ENCODE results near the gene SYPL2. TPM values are rescaled to one million over a fixed set of nuclear protein-coding genes. Genes with fewer than 3 reads are reported as not detected.

SYPL2 gene
- total and polyA plus RNA-seq, 2 of the 8 experiments (the other 6 are each of a cell fraction or from before 2014, with no cell fraction given) = 1.5 TPM

DNA sequence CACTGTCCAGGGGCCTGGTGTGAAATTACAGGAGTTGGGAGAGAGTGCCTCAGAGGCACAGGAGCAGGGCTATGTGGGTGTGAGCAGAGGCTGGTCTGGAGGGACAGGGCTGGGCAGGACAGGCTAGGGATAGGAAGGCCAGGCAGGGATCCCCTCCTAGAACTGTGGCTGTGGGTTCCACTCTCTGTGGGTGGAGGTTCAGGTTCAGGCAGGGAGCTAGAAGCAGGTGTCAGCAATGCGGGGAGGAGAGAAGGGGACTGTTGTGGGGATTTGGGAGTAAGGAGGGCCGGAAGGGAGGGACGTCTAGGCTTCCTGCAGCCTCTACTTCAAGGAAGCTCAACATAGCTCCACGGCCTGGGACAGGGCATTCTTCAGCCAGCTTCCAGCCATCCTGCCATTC is 65.0 kb downstream of the SYPL2 start:
- Histone ChIP-seq H2BK20ac (ENCODE audit: low read length) (no peak overlapping the region), H4K20me1 (replicated peaks in 1 of 2; ENCODE audit: control insufficient read depth in 1 of 2, insufficient read depth in 2 of 2, low read length in 2 of 2) (no peaks in the 10 kb centered on the region), H2BK15ac (ENCODE audit: low read length) (no peak overlapping the region), H4K8ac (ENCODE audit: extremely low read depth, insufficient read depth, low read length) (peak overlapping the region; percentile 7; the same call in 1 of the 2 replicates), H3K18ac (ENCODE audit: extremely low read depth, low read length) (no peak overlapping the region), H3K4ac (replicated peaks; ENCODE audit: insufficient read length, low read depth, low read length) (no peak overlapping the region), H3K23me2 (ENCODE audit: low read depth, low read length) (no peaks in the 10 kb centered on the region; the same call in 1 of the 2 replicates), H3K4me3 (ENCODE audit: extremely low read depth in 1 of 4, insufficient read depth in 2 of 4, low read depth in 3 of 4, low read length in 4 of 4) (no peak overlapping the region), H3K79me1 (ENCODE audit: low read depth, low read length) (no peaks in the 10 kb centered on the region), H4K91ac (replicated peaks; ENCODE audit: insufficient read length, low read length) (no peak overlapping the region), H3K56ac (replicated peaks; ENCODE audit: insufficient read length, low read depth, low read length) (no peak overlapping the region), H3K4me2 (ENCODE audit: insufficient read depth in 1 of 2, low read depth in 2 of 2, low read length in 2 of 2) (no peak overlapping the region), H2AK5ac (ENCODE audit: low read depth, low read length) (no peak overlapping the region), H4K5ac (ENCODE audit: insufficient read length, low read depth, low read length) (no peak overlapping the region), H3K27me3 (replicated peaks in 1 of 4; ENCODE audit: control insufficient read depth in 3 of 4, extremely low read depth in 1 of 4, insufficient read depth in 3 of 4, low read length in 3 of 4) (no peaks in the 10 kb centered on the region), H3K23ac (ENCODE audit: insufficient read length) (no peak overlapping the region), H2BK120ac (replicated peaks; ENCODE audit: low read depth, low read length) (no peak overlapping the region), H3K14ac (ENCODE audit: insufficient read length) (no peak overlapping the region), H3K27ac (ENCODE audit: low read depth, low read length) (no peak overlapping the region), H3K36me3 (ENCODE audit: control insufficient read depth in 2 of 4, insufficient read depth in 4 of 4, low read length in 3 of 4) (no peaks in the 10 kb centered on the region), H3K4me1 (replicated peaks in 1 of 4; ENCODE audit: control insufficient read depth in 3 of 4, insufficient read depth in 4 of 4, low read length in 3 of 4) (peaks cover 0 to 3% (median 1%) of the 10 kb centered on the region in 4 experiments; a peak in 4 of 7 replicates), H2AFZ (ENCODE audit: low read length) (no peak overlapping the region), H3K9ac (replicated peaks in 1 of 4; ENCODE audit: extremely low read depth in 1 of 4, low read depth in 3 of 4, low read length in 3 of 4) (no peak overlapping the region), H2BK12ac (ENCODE audit: low read depth, low read length) (no peak overlapping the region), H3K79me2 (ENCODE audit: control insufficient read depth in 1 of 2, insufficient read depth in 2 of 2, low read length in 2 of 2) (no peaks in the 10 kb centered on the region), H2BK5ac (ENCODE audit: low read depth, low read length) (no peak overlapping the region), H3K9me3 (ENCODE audit: insufficient read depth in 2 of 2, low read depth in 1 of 2, low read length in 1 of 2) (no peaks in the 10 kb centered on the region)
- CTCF ChIA-PET (ENCODE audit: partially characterized antibody) = interaction anchor here (0.8 to 26.3 kb wide), 32 partner anchors 9 to 392 kb away, joined by 3 to 1755 read pairs (median 6); partner anchors contain the start of genes AMIGO1, ATXN7L2, CYB561D1 and GPR61
- 86% methylated on average over 4 of the region's 4 CpGs; no CpG with 5 or more reads in 1 of the 2 experiments for WGBS, 2 experiments (ENCODE audit: extremely low coverage in 1 of 2, insufficient coverage in 1 of 2, insufficient read length in 1 of 2, insufficient replicate concordance in 2 of 2, low coverage in 1 of 2, low lambda C conversion rate in 2 of 2, missing lambda C conversion rate in 1 of 2)
- DNase-seq (ENCODE audit: low read depth in 1 of 2, low spot score in 2 of 2) = no peak
- no peak for FAIRE-seq
- POLR2A ChIA-PET (ENCODE audit: partially characterized antibody) = interaction anchor here (1.5 to 2.8 kb wide), 6 partner anchors 17 to 255 kb away, joined by 3 to 20 read pairs (median 8); partner anchors contain the start of genes CYB561D1 and GNAI3
- TF ChIP-seq TAF1 (IDR thresholded peaks at IDR 0.05; ENCODE audit: low read depth, low read length) = no peak
- TF ChIP-seq CHD2 (IDR thresholded peaks at IDR 0.05; ENCODE audit: low read length) = no peak
- no peak for TF ChIP-seq FOSL1 (IDR thresholded peaks at IDR 0.05; ENCODE audit: insufficient read depth, low read depth, low read length)
- TF ChIP-seq TCF12 (IDR thresholded peaks at IDR 0.05; ENCODE audit: low read depth, low read length) = no peak
